Body of pancreas (tissue), 4 donors: ENCODE measurements around the gene TMEM50B.

ENCODE experiments used
- CTCF ChIP-seq, 7 experiments: fragments of 450-650 bp in 4 of 7; fragments of 200-600 bp in 3 of 7; sonication (generic) in 3 of 7; IDR thresholded peaks; one replicate each; pipeline ENCODE4 v1.5.1; 2016 to 2019; ENCODE audit warnings: antibody characterized with exemption in 7 of 7
- POLR2A ChIP-seq, 3 donors: fragments of 450-650 bp; IDR thresholded peaks; one replicate each; pipeline ENCODE4 v1.6.1; 2016; ENCODE audit warnings: antibody characterized with exemption in 3 of 3, mild to moderate bottlenecking in 2 of 3

GRCh38 chr21:33414926-33415325 is 64.8 kb downstream of the TMEM50B start:
- no peak for TF ChIP-seq POLR2A (IDR thresholded peaks at IDR 0.05)
- no peak for TF ChIP-seq CTCF (IDR thresholded peaks at IDR 0.05)
